SK-N-SH (cell line): ENCODE data around the gene ZNF607. TPM values are rescaled to one million over a fixed set of nuclear protein-coding genes. Genes with fewer than 3 reads are reported as not detected.
A peak's percentile ranks its signal among the peaks of the same experiment; 100 is the strongest.

Experiments used
- CTCF ChIA-PET: fragments of 300-600, 350-600 bp; formaldehyde crosslinking; extraction: SDS; loops from one replicate; lab custom pipeline; 2021; lab: Yijun Ruan, JAX
- POLR2A ChIA-PET: fragments of 350-600 bp; sonication (Branson Sonifier 250); formaldehyde crosslinking; extraction: SDS; loops from one replicate; lab custom pipeline; 2020; ENCODE audit warnings: antibody characterized with exemption, inconsistent platforms; lab: Yijun Ruan, JAX
- DNase-seq: peaks from one replicate; pipeline ENCODE4 v3.0.0; 2012
- H2AFZ ChIP-seq: fragments of 200-600 bp; sonication (generic); 2 replicates; pipeline ENCODE4 v1.8.1; 2016; ENCODE audit warnings: antibody characterized with exemption, mild to moderate bottlenecking, low read depth
- H3F3A ChIP-seq: fragments of 200-600 bp; sonication (generic); replicated peaks from 2 replicates; pipeline ENCODE3; 2016; ENCODE audit warnings: antibody characterized with exemption, mild to moderate bottlenecking; ENCODE audit not compliant: insufficient read depth
- H3K27ac ChIP-seq, 2 experiments: fragments of 200-500 bp in 1 of 2; fragments of 200-600 bp in 1 of 2; sonication (Bioruptor generic) in 1 of 2; sonication (generic), shearing (Covaris generic) in 1 of 2; 2 replicates each; pipeline versions ENCODE4 v1.5.1 to v1.6.1; 2014 to 2016; ENCODE audit warnings: low read depth in 2 of 2, inconsistent platforms in 1 of 2, low read length in 1 of 2, mild to moderate bottlenecking in 1 of 2, mixed read lengths in 1 of 2
- H3K27me3 ChIP-seq: fragments of 200-600 bp; sonication (generic), shearing (Covaris generic); 2 replicates; pipeline ENCODE4 v1.6.1; 2016; ENCODE audit warnings: mixed run types; ENCODE audit not compliant: insufficient read depth
- H3K36me3 ChIP-seq, 2 experiments: fragments of 200-500 bp in 1 of 2; fragments of 200-600 bp in 1 of 2; sonication (Bioruptor generic) in 1 of 2; sonication (generic) in 1 of 2; replicated peaks in 1 of 2; 2 replicates each; pipeline versions ENCODE3 to v1.5.1; 2014 to 2016; ENCODE audit warnings: low read length in 1 of 2, mild to moderate bottlenecking in 1 of 2; ENCODE audit not compliant: insufficient read depth in 2 of 2, control insufficient read depth in 1 of 2
- H3K4me1 ChIP-seq, 2 experiments: fragments of 200-500 bp in 1 of 2; fragments of 200-600 bp in 1 of 2; sonication (Bioruptor generic) in 1 of 2; sonication (generic), shearing (Covaris generic) in 1 of 2; 2 replicates each; pipeline versions ENCODE4 v1.5.1 to v1.6.1; 2014 to 2016; ENCODE audit warnings: low read depth in 1 of 2, low read length in 1 of 2, mixed run types in 1 of 2; ENCODE audit not compliant: insufficient read depth in 2 of 2, control insufficient read depth in 1 of 2
- H3K4me2 ChIP-seq: fragments of 200-600 bp; sonication (generic), shearing (Covaris generic); 2 replicates; pipeline ENCODE4 v1.6.1; 2017; ENCODE audit warnings: mixed run types
- H3K4me3 ChIP-seq, 2 experiments: fragments of 200-500 bp in 1 of 2; fragments of 200-600 bp in 1 of 2; sonication (Bioruptor generic) in 1 of 2; sonication (generic), shearing (Covaris generic) in 1 of 2; 2 replicates each; pipeline versions ENCODE4 v1.5.1 to v1.8.1; 2014 to 2016; ENCODE audit warnings: low read depth in 2 of 2, inconsistent platforms in 1 of 2, low read length in 1 of 2, mild to moderate bottlenecking in 1 of 2, mixed read lengths in 1 of 2, moderate library complexity in 1 of 2
- H3K79me2 ChIP-seq: fragments of 200-600 bp; sonication (generic); 2 replicates; pipeline ENCODE4 v1.8.1; 2017; ENCODE audit warnings: mild to moderate bottlenecking; ENCODE audit not compliant: insufficient read depth
- H3K9ac ChIP-seq: fragments of 200-600 bp; sonication (generic); 2 replicates; pipeline ENCODE4 v1.6.1; 2017; ENCODE audit warnings: mixed run types
- H3K9me2 ChIP-seq: fragments of 200-600 bp; sonication (generic); 2 replicates; pipeline ENCODE4 v1.6.1; 2017; ENCODE audit warnings: mixed run types
- H3K9me3 ChIP-seq: fragments of 200-600 bp; sonication (generic); 2 replicates; pipeline ENCODE4 v1.6.1; 2017; ENCODE audit warnings: mixed run types, mild to moderate bottlenecking, moderate library complexity
- H4K20me1 ChIP-seq: fragments of 200-600 bp; sonication (generic); 2 replicates; pipeline ENCODE4 v1.6.1; 2017; ENCODE audit warnings: mild to moderate bottlenecking, mixed run types; ENCODE audit not compliant: insufficient read depth
- CHD2 ChIP-seq: fragments of 150-350 bp; IDR thresholded peaks from 2 replicates; pipeline ENCODE4 v1.6.1; 2018; ENCODE audit warnings: low read length; ENCODE audit not compliant: partially characterized antibody
- FOXJ3 ChIP-seq: sonication (generic); formaldehyde crosslinking; IDR thresholded peaks from 2 replicates; pipeline ENCODE4 v1.5.1; 2020; ENCODE audit warnings: mild to moderate bottlenecking, missing genetic modification reagents
- GABPA ChIP-seq: IDR thresholded peaks from 2 replicates; pipeline ENCODE4 v1.4.0; 2012; ENCODE audit warnings: low read depth, mild to moderate bottlenecking
- GATA2 ChIP-seq: sonication (generic); formaldehyde crosslinking; IDR thresholded peaks from 2 replicates; pipeline ENCODE4 v1.5.0; 2020; ENCODE audit warnings: mild to moderate bottlenecking, missing genetic modification reagents
- MXI1 ChIP-seq: IDR thresholded peaks from 2 replicates; pipeline ENCODE4 v1.6.1; 2012; ENCODE audit warnings: mild to moderate bottlenecking, low read depth, low read length, improper control_type of control experiment
- NFIC ChIP-seq: IDR thresholded peaks from 2 replicates; pipeline ENCODE4 v1.4.0; 2012; ENCODE audit warnings: borderline replicate concordance
- POLR2AphosphoS5 ChIP-seq: IDR thresholded peaks from 2 replicates; pipeline ENCODE4 v1.6.1; 2012; ENCODE audit warnings: low read depth, low read length
- RFX5 ChIP-seq: IDR thresholded peaks from 2 replicates; pipeline ENCODE4 v1.6.1; 2012; ENCODE audit warnings: mild to moderate bottlenecking, improper control_type of control experiment, low read length
- RXRA ChIP-seq: IDR thresholded peaks from 2 replicates; pipeline ENCODE4 v1.4.0; 2012; ENCODE audit warnings: low read depth, mild to moderate bottlenecking, borderline replicate concordance
- SIN3A ChIP-seq: IDR thresholded peaks from 2 replicates; pipeline ENCODE4 v1.6.1; 2012; ENCODE audit warnings: low read depth, mild to moderate bottlenecking, low read length, moderate library complexity, borderline replicate concordance
- TAF1 ChIP-seq: IDR thresholded peaks from 2 replicates; pipeline ENCODE4 v1.6.1; 2012; ENCODE audit warnings: low read depth, mild to moderate bottlenecking, low read length, moderate library complexity, borderline replicate concordance
- TCF12 ChIP-seq: IDR thresholded peaks from 2 replicates; pipeline ENCODE4 v1.4.0; 2012
- WGBS: methylation state at CpG from one replicate; pipeline ENCODE4 v1.1.6; 2017; ENCODE audit warnings: low lambda C conversion rate; 5-methylcytosine and 5-hydroxymethylcytosine counted together
- polyA plus RNA-seq, 3 experiments: library from polyadenylated mRNA; depleted of rRNA; stranded (reverse); fragments of >200 nt; gene quantifications; 2 replicates each; pipeline ENCODE4 v1.2.3, GENCODE V29; 2012
- TF ChIP-seq, protein P1 (sequence below): fragments of 200-600 bp; sonication (generic); IDR thresholded peaks from 2 replicates; pipeline ENCODE4 v1.6.1; 2017; ENCODE audit warnings: antibody characterized with exemption, mild to moderate bottlenecking, moderate library complexity
- TF ChIP-seq, protein P2 (sequence below): IDR thresholded peaks from 2 replicates; pipeline ENCODE4; 2012
- TF ChIP-seq, protein P3 (sequence below): IDR thresholded peaks from 2 replicates; pipeline ENCODE4 v1.6.1; 2012; ENCODE audit warnings: mild to moderate bottlenecking, low read depth, low read length, moderate library complexity
- TF ChIP-seq, protein P4 (sequence below): IDR thresholded peaks from 2 replicates; pipeline ENCODE4 v1.4.0; 2012; ENCODE audit warnings: low read depth

The ZNF607 gene
- polyA plus RNA-seq, 1 of the 3 experiments (the other 2 are of a cell fraction): 2.0 TPM

DNA sequence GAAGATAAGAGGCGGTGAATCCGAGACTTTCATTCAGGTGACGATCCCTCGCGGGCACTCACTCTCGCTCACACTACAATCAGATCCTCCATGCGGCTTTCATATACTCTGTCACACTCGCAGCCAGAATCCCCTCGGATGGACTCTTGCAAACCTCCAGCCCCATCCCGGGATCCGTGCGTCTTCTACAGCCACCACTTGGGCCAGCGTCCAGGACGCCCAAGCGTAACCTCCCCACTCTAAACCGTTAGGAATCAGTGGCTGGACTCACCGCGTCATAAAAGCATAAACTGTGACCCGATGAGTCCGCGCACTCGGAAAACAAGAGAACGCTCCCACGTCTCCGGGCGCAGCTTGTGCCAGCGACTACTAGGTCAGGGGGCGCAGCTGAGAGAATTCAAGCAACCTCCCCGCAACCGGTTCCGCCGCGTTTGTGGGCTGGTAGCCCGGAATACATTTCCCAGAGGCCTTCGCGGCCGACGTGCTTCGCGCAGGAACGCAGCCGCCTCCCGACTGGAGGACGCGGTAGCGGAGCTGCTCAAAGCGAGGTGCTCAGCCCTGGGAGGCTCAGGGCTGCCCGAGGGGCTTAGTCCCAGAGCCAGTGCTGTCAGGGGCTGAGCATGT lies 27.6 kb downstream of the ZNF607 start:
- Histone ChIP-seq H3F3A (no peaks in the 10 kb centered on the region), H3K4me3 (peak overlapping the region; percentile 61 to 66), H3K9me3 (no peaks in the 10 kb centered on the region), H3K9ac (peak overlapping the region; percentile 58), H3K27ac (peak overlapping the region; percentile 37 to 87), H4K20me1 (no peaks in the 10 kb centered on the region), H3K79me2 (no peaks in the 10 kb centered on the region), H3K27me3 (no peaks in the 10 kb centered on the region), H3K36me3 (peaks cover 0 to 3% of the 10 kb centered on the region in 2 experiments), H3K4me2 (peak overlapping the region; percentile 72), H3K9me2 (no peaks in the 10 kb centered on the region), H2AFZ (peak overlapping the region; percentile 95), H3K4me1 (no peaks in the 10 kb centered on the region)
- DNase-seq: peak; percentile 89
- TF ChIP-seq MXI1 (peak; percentile 87), FOXJ3 (peak; percentile 82; the same call in 1 of the 2 replicates), SIN3A (no peak; the same call in 1 of the 2 replicates), NFIC (peak; percentile 37), RFX5 (no peak), POLR2AphosphoS5 (peak; percentile 73), TCF12 (no peak), GATA2 (CRISPR knock-in tag) (no peak), TAF1 (peak; percentile 43; the same call in 1 of the 2 replicates), RXRA (no peak), GABPA (peak; percentile 36; the same call in 1 of the 2 replicates), CHD2 (peak; percentile 86)
- TF ChIP-seq, protein P1, sequence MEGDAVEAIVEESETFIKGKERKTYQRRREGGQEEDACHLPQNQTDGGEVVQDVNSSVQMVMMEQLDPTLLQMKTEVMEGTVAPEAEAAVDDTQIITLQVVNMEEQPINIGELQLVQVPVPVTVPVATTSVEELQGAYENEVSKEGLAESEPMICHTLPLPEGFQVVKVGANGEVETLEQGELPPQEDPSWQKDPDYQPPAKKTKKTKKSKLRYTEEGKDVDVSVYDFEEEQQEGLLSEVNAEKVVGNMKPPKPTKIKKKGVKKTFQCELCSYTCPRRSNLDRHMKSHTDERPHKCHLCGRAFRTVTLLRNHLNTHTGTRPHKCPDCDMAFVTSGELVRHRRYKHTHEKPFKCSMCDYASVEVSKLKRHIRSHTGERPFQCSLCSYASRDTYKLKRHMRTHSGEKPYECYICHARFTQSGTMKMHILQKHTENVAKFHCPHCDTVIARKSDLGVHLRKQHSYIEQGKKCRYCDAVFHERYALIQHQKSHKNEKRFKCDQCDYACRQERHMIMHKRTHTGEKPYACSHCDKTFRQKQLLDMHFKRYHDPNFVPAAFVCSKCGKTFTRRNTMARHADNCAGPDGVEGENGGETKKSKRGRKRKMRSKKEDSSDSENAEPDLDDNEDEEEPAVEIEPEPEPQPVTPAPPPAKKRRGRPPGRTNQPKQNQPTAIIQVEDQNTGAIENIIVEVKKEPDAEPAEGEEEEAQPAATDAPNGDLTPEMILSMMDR: peak; percentile 9; the same call in 1 of the 2 replicates
- TF ChIP-seq, protein P2, sequence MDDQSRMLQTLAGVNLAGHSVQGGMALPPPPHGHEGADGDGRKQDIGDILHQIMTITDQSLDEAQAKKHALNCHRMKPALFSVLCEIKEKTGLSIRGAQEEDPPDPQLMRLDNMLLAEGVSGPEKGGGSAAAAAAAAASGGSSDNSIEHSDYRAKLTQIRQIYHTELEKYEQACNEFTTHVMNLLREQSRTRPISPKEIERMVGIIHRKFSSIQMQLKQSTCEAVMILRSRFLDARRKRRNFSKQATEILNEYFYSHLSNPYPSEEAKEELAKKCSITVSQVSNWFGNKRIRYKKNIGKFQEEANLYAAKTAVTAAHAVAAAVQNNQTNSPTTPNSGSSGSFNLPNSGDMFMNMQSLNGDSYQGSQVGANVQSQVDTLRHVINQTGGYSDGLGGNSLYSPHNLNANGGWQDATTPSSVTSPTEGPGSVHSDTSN: no peak
- TF ChIP-seq, protein P3, sequence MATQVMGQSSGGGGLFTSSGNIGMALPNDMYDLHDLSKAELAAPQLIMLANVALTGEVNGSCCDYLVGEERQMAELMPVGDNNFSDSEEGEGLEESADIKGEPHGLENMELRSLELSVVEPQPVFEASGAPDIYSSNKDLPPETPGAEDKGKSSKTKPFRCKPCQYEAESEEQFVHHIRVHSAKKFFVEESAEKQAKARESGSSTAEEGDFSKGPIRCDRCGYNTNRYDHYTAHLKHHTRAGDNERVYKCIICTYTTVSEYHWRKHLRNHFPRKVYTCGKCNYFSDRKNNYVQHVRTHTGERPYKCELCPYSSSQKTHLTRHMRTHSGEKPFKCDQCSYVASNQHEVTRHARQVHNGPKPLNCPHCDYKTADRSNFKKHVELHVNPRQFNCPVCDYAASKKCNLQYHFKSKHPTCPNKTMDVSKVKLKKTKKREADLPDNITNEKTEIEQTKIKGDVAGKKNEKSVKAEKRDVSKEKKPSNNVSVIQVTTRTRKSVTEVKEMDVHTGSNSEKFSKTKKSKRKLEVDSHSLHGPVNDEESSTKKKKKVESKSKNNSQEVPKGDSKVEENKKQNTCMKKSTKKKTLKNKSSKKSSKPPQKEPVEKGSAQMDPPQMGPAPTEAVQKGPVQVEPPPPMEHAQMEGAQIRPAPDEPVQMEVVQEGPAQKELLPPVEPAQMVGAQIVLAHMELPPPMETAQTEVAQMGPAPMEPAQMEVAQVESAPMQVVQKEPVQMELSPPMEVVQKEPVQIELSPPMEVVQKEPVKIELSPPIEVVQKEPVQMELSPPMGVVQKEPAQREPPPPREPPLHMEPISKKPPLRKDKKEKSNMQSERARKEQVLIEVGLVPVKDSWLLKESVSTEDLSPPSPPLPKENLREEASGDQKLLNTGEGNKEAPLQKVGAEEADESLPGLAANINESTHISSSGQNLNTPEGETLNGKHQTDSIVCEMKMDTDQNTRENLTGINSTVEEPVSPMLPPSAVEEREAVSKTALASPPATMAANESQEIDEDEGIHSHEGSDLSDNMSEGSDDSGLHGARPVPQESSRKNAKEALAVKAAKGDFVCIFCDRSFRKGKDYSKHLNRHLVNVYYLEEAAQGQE: no peak
- TF ChIP-seq, protein P4, sequence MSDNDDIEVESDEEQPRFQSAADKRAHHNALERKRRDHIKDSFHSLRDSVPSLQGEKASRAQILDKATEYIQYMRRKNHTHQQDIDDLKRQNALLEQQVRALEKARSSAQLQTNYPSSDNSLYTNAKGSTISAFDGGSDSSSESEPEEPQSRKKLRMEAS: peak; percentile 78; the same call in 1 of the 2 replicates
- WGBS: 16% methylated on average over 42 of the region's 48 CpGs
- ChIA-PET POLR2A (interaction anchor here (0.7 to 1.2 kb wide), 4 partner anchors 14 to 38 kb away, joined by 3 to 4 read pairs (median 3); partner anchors contain the start of gene ZFP30), CTCF (interaction anchor here (1.5 kb wide), 1 partner anchor 140 kb away, joined by 4 read pairs; no protein-coding TSS in a partner anchor)
